ENCODE measurements around the gene ORAI3. TPM values are rescaled to one million over a fixed set of nuclear protein-coding genes. Genes with fewer than 3 reads are reported as not detected.

ORAI3 gene
- total RNA-seq, 4 donors from 2014 or later: 50.7 to 58.4 (median 52.9) TPM

- WGBS, 2 donors: 18 to 22% methylated on average over 39 to 52 of the region's 99 CpGs
- peaks cover 0 to 37% (median 11%) of the 10 kb centered on the region in 4 donors for H3K4me1 ChIP-seq
- H3K9me3 ChIP-seq: no peaks in the 10 kb centered on the region
- peak overlapping the region; percentile 27 to 61 (median 54) for H3K4me3 ChIP-seq
- no peaks in the 10 kb centered on the region for H3K27me3 ChIP-seq
- H3K36me3 ChIP-seq: no peaks in the 10 kb centered on the region
- H3K27ac ChIP-seq: peak overlapping the region; percentile 87 to 92 (median 89)
- TF ChIP-seq POLR2A (IDR thresholded peaks at IDR 0.05) (peak in 1 of 2 donors; percentile 4), CTCF (IDR thresholded peaks at IDR 0.05) (peak in 4 of 5 experiments; percentile 40 to 89 (median 82)), EP300 (IDR thresholded peaks at IDR 0.05) (no peak)
- DNase-seq (ENCODE audit: low spot score in 2 of 2): peak in 1 of 2 donors; percentile 32
Measured at GRCh38 chr16:30902029-30902972, 46.6 kb upstream of the ORAI3 start.

- Histone ChIP-seq H3K9me3 (no peaks in the 10 kb centered on the region), H3K4me1 (peaks cover 0 to 33% (median 10%) of the 10 kb centered on the region in 4 donors), H3K27ac (peak overlapping the region in 3 of 4 donors; percentile 87 to 92 (median 88)), H3K27me3 (no peaks in the 10 kb centered on the region), H3K4me3 (peak overlapping the region in 1 of 4 donors; percentile 60), H3K36me3 (no peaks in the 10 kb centered on the region)
- DNase-seq (ENCODE audit: low spot score in 2 of 2): no peak
- TF ChIP-seq POLR2A (IDR thresholded peaks at IDR 0.05) (no peak), CTCF (IDR thresholded peaks at IDR 0.05) (no peak), EP300 (IDR thresholded peaks at IDR 0.05) (no peak)
- 81 to 87% methylated on average over 4 of the region's 4 CpGs for WGBS, 2 donors
Measured at GRCh38 chr16:30903002-30903401, 45.9 kb upstream of the ORAI3 start.

- WGBS, 2 donors: 69 to 81% methylated on average over 4 of the region's 4 CpGs
- no peak for DNase-seq (ENCODE audit: low spot score in 2 of 2)
- no peak overlapping the region for H3K4me3 ChIP-seq
- no peaks in the 10 kb centered on the region for H3K36me3 ChIP-seq
- no peaks in the 10 kb centered on the region for H3K27me3 ChIP-seq
- H3K4me1 ChIP-seq: peaks cover 0 to 33% (median 10%) of the 10 kb centered on the region in 4 donors
- no peaks in the 10 kb centered on the region for H3K9me3 ChIP-seq
- TF ChIP-seq POLR2A (IDR thresholded peaks at IDR 0.05) (peak in 1 of 2 donors; percentile 7), CTCF (IDR thresholded peaks at IDR 0.05) (no peak), EP300 (IDR thresholded peaks at IDR 0.05) (peak in 1 of 2 donors; percentile 45)
- H3K27ac ChIP-seq: peak overlapping the region in 3 of 4 donors; percentile 21 to 92 (median 87)
Measured at GRCh38 chr16:30903596-30903995, 45.3 kb upstream of the ORAI3 start.

- H3K27me3 ChIP-seq: no peaks in the 10 kb centered on the region
- no peaks in the 10 kb centered on the region for H3K9me3 ChIP-seq
- WGBS, 2 donors: 83 to 86% methylated on average over 15 to 19 of the region's 19 CpGs
- TF ChIP-seq CTCF (IDR thresholded peaks at IDR 0.05) (no peak), EP300 (IDR thresholded peaks at IDR 0.05) (no peak), POLR2A (IDR thresholded peaks at IDR 0.05) (no peak)
- DNase-seq (ENCODE audit: low spot score in 2 of 2): no peak
- H3K4me3 ChIP-seq: no peak overlapping the region
- peak overlapping the region in 3 of 4 donors; percentile 21 to 92 (median 87) for H3K27ac ChIP-seq
- H3K4me1 ChIP-seq: peaks cover 0 to 33% (median 10%) of the 10 kb centered on the region in 4 donors
- H3K36me3 ChIP-seq: no peaks in the 10 kb centered on the region
Measured at GRCh38 chr16:30904114-30904780, 44.6 kb upstream of the ORAI3 start.
